Measurements from ENCODE around the gene KRT3. TPM values are rescaled to one million over a fixed set of nuclear protein-coding genes. Genes with fewer than 3 reads are reported as not detected.

The KRT3 gene
- total RNA-seq, 4 donors from 2014 or later, result not detected

DNA sequence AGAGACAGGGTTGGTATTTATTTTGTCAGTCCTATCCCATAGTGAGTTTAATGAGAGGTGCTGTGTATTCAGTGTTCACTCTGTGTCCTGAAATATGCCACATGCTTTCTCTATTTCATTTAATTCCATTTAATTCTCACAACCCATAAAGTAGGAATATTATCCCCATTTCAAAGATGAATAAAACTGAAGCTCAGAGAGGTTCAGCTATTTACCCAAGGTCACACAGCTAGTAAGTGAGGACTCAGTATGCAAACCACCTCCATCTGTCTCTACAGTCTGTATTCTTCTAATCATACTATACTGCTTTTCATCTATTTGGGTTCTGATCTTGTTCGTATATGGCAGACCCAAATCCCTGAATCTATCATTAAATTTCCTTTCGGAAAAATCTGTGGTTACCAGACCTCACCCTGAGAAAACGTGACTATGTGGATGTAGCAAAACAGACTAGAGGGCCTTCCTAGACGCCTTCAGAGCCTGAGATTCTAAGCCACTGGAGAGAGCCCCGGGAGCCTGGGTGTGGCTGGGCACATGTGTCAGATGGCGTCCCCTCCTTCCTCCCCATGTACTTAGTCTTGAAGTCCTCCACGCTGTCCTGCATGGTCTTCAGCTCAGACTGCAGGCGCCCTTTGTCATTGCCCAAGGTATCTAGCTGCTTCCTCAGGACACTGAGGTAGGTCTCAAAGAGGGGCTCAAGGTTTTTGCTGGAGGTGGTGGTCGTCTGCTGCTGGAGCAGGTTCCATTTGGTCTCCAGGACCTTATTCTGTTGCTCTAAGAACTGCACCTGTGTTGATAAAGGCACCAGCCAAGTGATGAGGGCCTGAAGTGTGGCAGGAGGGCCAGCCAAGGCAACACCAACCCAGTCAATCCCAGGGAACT lies 15.5 kb upstream of the KRT3 start:
- no peak overlapping the region for H3K27ac ChIP-seq

DNA sequence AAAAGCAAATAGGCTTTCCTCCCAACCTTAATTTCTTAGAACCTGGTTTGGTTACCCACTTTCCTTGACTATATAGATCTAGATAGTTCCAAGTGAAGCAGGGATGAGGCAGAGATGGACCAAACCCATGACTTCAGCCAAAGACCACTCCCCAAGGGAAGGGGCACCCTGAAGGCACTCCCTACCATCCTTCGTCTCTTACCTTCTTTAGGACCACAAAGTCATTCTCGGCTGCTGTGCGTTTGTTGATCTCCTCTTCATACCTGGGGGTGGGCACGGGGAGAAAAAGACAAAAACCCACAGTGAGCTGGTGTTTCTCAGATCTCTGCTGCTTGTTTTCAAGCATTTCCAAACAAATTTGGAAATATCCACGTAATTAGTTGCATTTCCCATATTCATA lies 14.6 kb upstream of the KRT3 start:
- Histone ChIP-seq H3K36me3 (no peaks in the 10 kb centered on the region), H3K4me3 (no peak overlapping the region), H3K27me3 (peaks cover 2% of the 10 kb centered on the region), H3K4me1 (no peaks in the 10 kb centered on the region), H3K9me3 (no peaks in the 10 kb centered on the region), H3K27ac (no peak overlapping the region)
- WGBS, result 76% methylated on average over 5 of the region's 5 CpGs
- no peak for TF ChIP-seq POLR2A (IDR thresholded peaks at IDR 0.05)
- no peak for TF ChIP-seq CTCF (IDR thresholded peaks at IDR 0.05)
- no peak for TF ChIP-seq EP300 (IDR thresholded peaks at IDR 0.05)
- TF ChIP-seq POLR2AphosphoS5 (IDR thresholded peaks at IDR 0.05), result no peak
- DNase-seq (ENCODE audit: low spot score in 2 of 2), result no peak

More for the DNA sequence above, 15.5 kb upstream of the KRT3 start:
- WGBS, result 81% methylated on average over 7 of the region's 9 CpGs
- Histone ChIP-seq H3K9me3 (no peaks in the 10 kb centered on the region), H3K27me3 (peaks cover 2% of the 10 kb centered on the region), H3K4me3 (no peak overlapping the region), H3K36me3 (no peaks in the 10 kb centered on the region), H3K4me1 (no peaks in the 10 kb centered on the region)
- no peak for TF ChIP-seq EP300 (IDR thresholded peaks at IDR 0.05)
- no peak for TF ChIP-seq POLR2AphosphoS5 (IDR thresholded peaks at IDR 0.05)
- TF ChIP-seq CTCF (IDR thresholded peaks at IDR 0.05), result no peak
- no peak for TF ChIP-seq POLR2A (IDR thresholded peaks at IDR 0.05)
- no peak for DNase-seq (ENCODE audit: low spot score in 2 of 2)

DNA sequence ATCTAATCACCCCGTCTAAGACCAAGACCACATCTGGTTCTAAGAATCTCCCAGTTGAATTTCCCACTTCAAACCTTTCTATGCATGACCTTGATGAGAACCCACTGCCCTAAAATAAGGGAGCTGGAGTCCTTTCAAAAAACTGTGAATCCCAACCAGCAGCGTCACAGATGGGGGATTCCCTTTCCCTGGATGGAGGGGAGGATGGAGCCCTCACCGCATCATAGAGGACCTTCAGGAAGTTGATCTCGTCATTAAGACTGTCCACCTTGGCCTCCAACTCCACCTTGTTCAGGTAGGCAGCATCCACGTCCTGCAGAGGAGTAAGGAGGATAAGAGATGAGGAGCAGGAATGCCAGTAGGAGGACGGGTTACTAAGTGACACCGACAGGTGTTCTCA lies 13.2 kb upstream of the KRT3 start:
- Histone ChIP-seq H3K27ac (no peak overlapping the region), H3K4me1 (no peaks in the 10 kb centered on the region), H3K27me3 (peaks cover 2% of the 10 kb centered on the region), H3K36me3 (no peaks in the 10 kb centered on the region), H3K4me3 (no peak overlapping the region), H3K9me3 (no peaks in the 10 kb centered on the region)
- DNase-seq (ENCODE audit: low spot score in 2 of 2), result no peak
- TF ChIP-seq CTCF (IDR thresholded peaks at IDR 0.05) (no peak), POLR2A (IDR thresholded peaks at IDR 0.05) (no peak), EP300 (IDR thresholded peaks at IDR 0.05) (no peak), POLR2AphosphoS5 (IDR thresholded peaks at IDR 0.05) (no peak)
- 86% methylated on average over 7 of the region's 7 CpGs for WGBS

DNA sequence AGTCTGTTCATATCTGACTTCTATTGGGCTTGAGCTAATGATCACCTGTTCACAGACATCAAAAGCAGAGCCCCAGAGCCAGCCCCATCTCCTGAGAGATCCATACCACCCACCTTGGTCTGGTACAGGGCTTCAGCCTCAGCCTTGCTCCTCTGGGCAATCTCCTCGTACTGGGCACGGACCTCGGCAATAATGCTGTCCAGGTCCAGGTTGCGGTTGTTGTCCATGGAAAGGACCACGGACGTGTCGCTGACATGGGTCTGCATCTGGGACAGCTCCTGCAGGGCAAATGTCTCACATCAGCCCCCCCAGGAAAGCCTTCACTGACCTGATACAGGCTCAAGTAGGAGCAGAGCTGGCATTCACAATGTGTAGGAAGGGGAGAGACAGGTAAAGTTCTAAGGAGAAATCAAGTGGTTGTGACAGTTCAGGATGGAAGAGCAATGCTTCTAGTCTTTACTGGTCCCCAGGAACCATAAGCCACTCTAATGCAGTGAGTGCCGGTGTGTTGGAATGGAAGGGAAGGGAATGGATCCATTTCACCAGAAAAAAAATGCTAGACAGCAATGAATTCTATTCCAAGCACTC lies 12.8 kb upstream of the KRT3 start:
- no peaks in the 10 kb centered on the region for H3K4me1 ChIP-seq
- WGBS, result 97% methylated on average over 8 of the region's 8 CpGs
- no peaks in the 10 kb centered on the region for H3K36me3 ChIP-seq
- TF ChIP-seq CTCF (IDR thresholded peaks at IDR 0.05) (no peak), POLR2AphosphoS5 (IDR thresholded peaks at IDR 0.05) (no peak), POLR2A (IDR thresholded peaks at IDR 0.05) (no peak), EP300 (IDR thresholded peaks at IDR 0.05) (no peak)
- no peak overlapping the region for H3K27ac ChIP-seq
- H3K27me3 ChIP-seq, result peaks cover 2% of the 10 kb centered on the region
- DNase-seq (ENCODE audit: low spot score in 2 of 2), result no peak
- no peaks in the 10 kb centered on the region for H3K9me3 ChIP-seq
- H3K4me3 ChIP-seq, result no peak overlapping the region
